AG04450 (cell line): Measurements from ENCODE around the gene WDR5. TPM values are rescaled to one million over a fixed set of nuclear protein-coding genes. Genes with fewer than 3 reads are reported as not detected.

Source experiments
- CTCF ChIA-PET: fragments of 300-600, 350-600 bp; formaldehyde crosslinking; extraction: SDS; loops from one replicate; lab custom pipeline; 2022; ENCODE audit warnings: antibody characterized with exemption, inconsistent platforms; lab: Charles Lee
- POLR2A ChIA-PET: fragments of 350-600 bp; formaldehyde crosslinking; extraction: SDS; loops from one replicate; lab custom pipeline; 2021; ENCODE audit warnings: antibody characterized with exemption, inconsistent platforms; lab: Yijun Ruan, JAX
- DNase-seq: peaks from one replicate; pipeline ENCODE4 v3.0.0-alpha.2; 2011; ENCODE audit warnings: low read depth, low spot score
- H3K27ac ChIP-seq: one replicate; pipeline ENCODE4 v1.5.1; 2012; ENCODE audit warnings: low read depth, low read length, control low read depth
- H3K27me3 ChIP-seq: one replicate; pipeline ENCODE4 v1.6.0; 2012; ENCODE audit warnings: low read length; ENCODE audit not compliant: control insufficient read depth, insufficient read depth
- H3K4me3 ChIP-seq: 2 replicates; pipeline ENCODE4 v1.5.1; 2011; ENCODE audit warnings: mild to moderate bottlenecking, low read depth, low read length, control low read depth
- H3K9me3 ChIP-seq: 2 replicates; pipeline ENCODE4 v1.5.1; 2012; ENCODE audit warnings: low read length; ENCODE audit not compliant: control insufficient read depth, insufficient read depth
- CTCF ChIP-seq: IDR thresholded peaks from 2 replicates; pipeline ENCODE4 v1.5.1; 2011; ENCODE audit warnings: low read depth, low read length, control low read depth, inconsistent platforms
- polyA plus RNA-seq: library from polyadenylated mRNA; depleted of rRNA; stranded (reverse); fragments of >200 nt; gene quantifications from 2 replicates; pipeline ENCODE4 v1.2.3, GENCODE V29; 2011

The WDR5 gene
- polyA plus RNA-seq, 1 experiment: 22.3 TPM

- POLR2A ChIA-PET: no interaction called here
These were observed 37.5 kb downstream of the WDR5 start for GRCh38 chr9:134173127-134174072.

GRCh38 chr9:134174073-134174449, 38.2 kb downstream of the WDR5 start:
- H3K27me3 ChIP-seq: peaks cover 21% of the 10 kb centered on the region
- no peak for TF ChIP-seq CTCF
- H3K27ac ChIP-seq: no peak overlapping the region
- no peak overlapping the region for H3K4me3 ChIP-seq
- ChIA-PET POLR2A (interaction anchor here (1.0 kb wide), 1 partner anchor 9 kb away, joined by 3 read pairs; the partner anchor contains the start of gene RNU6ATAC), CTCF (no interaction called here)
- H3K9me3 ChIP-seq: no peaks in the 10 kb centered on the region; the same call in 1 of the 2 replicates
- no peak for DNase-seq

More at GRCh38 chr9:134173127-134174072, 37.5 kb downstream of the WDR5 start:
- Histone ChIP-seq H3K9me3 (peaks cover 5% of the 10 kb centered on the region), H3K4me3 (no peak overlapping the region), H3K27me3 (peaks cover 19% of the 10 kb centered on the region), H3K27ac (no peak overlapping the region)
- TF ChIP-seq CTCF: no peak
- CTCF ChIA-PET: no interaction called here
- DNase-seq: no peak

GRCh38 chr9:134174526-134175290, 38.8 kb downstream of the WDR5 start:
- ChIA-PET CTCF (interaction anchor here (0.7 to 1.5 kb wide), 5 partner anchors 148 to 487 kb away, joined by 3 to 8 read pairs (median 3); no protein-coding TSS in a partner anchor), POLR2A (interaction anchor here (1.0 to 1.2 kb wide), 2 partner anchors 10 kb away, joined by 3 read pairs; partner anchors contain the start of gene RNU6ATAC)
- peaks cover 25% of the 10 kb centered on the region for H3K27me3 ChIP-seq
- no peak for TF ChIP-seq CTCF
- no peaks in the 10 kb centered on the region; the same call in 1 of the 2 replicates for H3K9me3 ChIP-seq
- no peak overlapping the region for H3K27ac ChIP-seq
- DNase-seq: no peak
- no peak overlapping the region for H3K4me3 ChIP-seq

- Histone ChIP-seq H3K27ac (no peak overlapping the region), H3K4me3 (no peak overlapping the region), H3K27me3 (peaks cover 31% of the 10 kb centered on the region), H3K9me3 (no peaks in the 10 kb centered on the region; the same call in 1 of the 2 replicates)
- no peak for DNase-seq
- CTCF ChIA-PET: interaction anchor here (0.7 to 1.5 kb wide), 5 partner anchors 148 to 487 kb away, joined by 3 to 8 read pairs (median 3); no protein-coding TSS in a partner anchor
- POLR2A ChIA-PET: interaction anchor here (0.6 to 1.2 kb wide), 3 partner anchors 10 to 624 kb away, joined by 3 to 8 read pairs (median 3); no protein-coding TSS in a partner anchor
- TF ChIP-seq CTCF: no peak
These were observed 39.5 kb downstream of the WDR5 start for GRCh38 chr9:134175291-134175807.
